DND-41 (cell line): ENCODE results near the gene TMEM132D.

ENCODE experiments used
- ATAC-seq: fragments of 200-7000 bp; cut with Tn5 transposase; 3 replicates; pipeline ENCODE4 v1.9.1; 2021; ENCODE audit warnings: low read depth; ENCODE audit not compliant: insufficient read depth
- DNase-seq: peaks from one replicate; pipeline ENCODE4 v3.0.0-alpha.2; 2020
- H2AFZ ChIP-seq: 2 replicates; pipeline ENCODE4 v1.6.0; 2012; ENCODE audit warnings: low read depth, low read length
- H3K27ac ChIP-seq: 2 replicates; pipeline ENCODE4 v1.5.1; 2012; ENCODE audit warnings: low read length, inconsistent platforms
- H3K27me3 ChIP-seq: fragments of 200-600 bp; sonication (generic); 2 replicates; pipeline ENCODE4 v1.6.0; 2012; ENCODE audit warnings: low read length, mild to moderate bottlenecking, inconsistent platforms; ENCODE audit not compliant: insufficient read depth, poor library complexity
- H3K36me3 ChIP-seq: 2 replicates; pipeline ENCODE4 v1.5.1; 2012; ENCODE audit warnings: low read length, inconsistent platforms; ENCODE audit not compliant: insufficient read depth
- H3K4me1 ChIP-seq: 2 replicates; pipeline ENCODE4 v1.5.1; 2012; ENCODE audit warnings: mild to moderate bottlenecking, low read length; ENCODE audit not compliant: insufficient read depth
- H3K4me2 ChIP-seq: 2 replicates; pipeline ENCODE4 v1.6.0; 2012; ENCODE audit warnings: mild to moderate bottlenecking, moderate library complexity, low read length, inconsistent platforms; ENCODE audit not compliant: insufficient read depth
- H3K4me3 ChIP-seq, 2 experiments: fragments of 200-600 bp in 1 of 2; shearing (Covaris generic) in 1 of 2; 2 replicates each; pipeline ENCODE4 v1.5.1; 2012 to 2016; ENCODE audit warnings: inconsistent platforms in 2 of 2, low read length in 2 of 2, mild to moderate bottlenecking in 2 of 2, low read depth in 1 of 2, moderate library complexity in 1 of 2
- H3K79me2 ChIP-seq: 2 replicates; pipeline ENCODE4 v1.6.0; 2012; ENCODE audit warnings: low read length, inconsistent platforms; ENCODE audit not compliant: insufficient read depth
- H3K9ac ChIP-seq: 2 replicates; pipeline ENCODE4 v1.6.0; 2012; ENCODE audit warnings: low read depth, mild to moderate bottlenecking, inconsistent platforms, low read length, moderate library complexity
- H3K9me3 ChIP-seq: 2 replicates; pipeline ENCODE4 v1.5.1; 2012; ENCODE audit warnings: low read length, moderate library complexity, mild to moderate bottlenecking, inconsistent platforms; ENCODE audit not compliant: insufficient read depth, severe bottlenecking
- H4K20me1 ChIP-seq: 2 replicates; pipeline ENCODE4 v1.6.0; 2012; ENCODE audit warnings: low read length; ENCODE audit not compliant: insufficient read depth
- CTCF ChIP-seq: IDR thresholded peaks from 2 replicates; pipeline ENCODE4 v1.5.1; 2012; ENCODE audit warnings: borderline replicate concordance, low read length, moderate library complexity, mild to moderate bottlenecking; ENCODE audit not compliant: poor library complexity, severe bottlenecking; ENCODE audit errors: extremely low read depth
- EZH2 ChIP-seq: IDR thresholded peaks from 3 replicates; pipeline ENCODE4 v1.6.1; 2012; ENCODE audit warnings: borderline replicate concordance, low read depth, mild to moderate bottlenecking, moderate library complexity, low read length, inconsistent platforms; ENCODE audit not compliant: severe bottlenecking

The TMEM132D gene

GRCh38 chr12:129481921-129482320 lies 421.9 kb downstream of the TMEM132D start:
- Histone ChIP-seq H3K9me3 (peaks cover 1% of the 10 kb centered on the region), H3K36me3 (no peaks in the 10 kb centered on the region), H3K4me2 (no peak overlapping the region), H3K9ac (no peak overlapping the region), H2AFZ (no peak overlapping the region), H3K27me3 (no peaks in the 10 kb centered on the region), H3K4me1 (peaks cover 10% of the 10 kb centered on the region), H4K20me1 (no peaks in the 10 kb centered on the region), H3K4me3 (no peak overlapping the region), H3K79me2 (no peaks in the 10 kb centered on the region), H3K27ac (no peak overlapping the region)
- no peak for TF ChIP-seq CTCF
- TF ChIP-seq EZH2 = no peak
- no peak for ATAC-seq
- DNase-seq = no peak

- Histone ChIP-seq H3K4me2 (no peak overlapping the region), H2AFZ (no peak overlapping the region), H4K20me1 (no peaks in the 10 kb centered on the region), H3K36me3 (no peaks in the 10 kb centered on the region), H3K9me3 (no peaks in the 10 kb centered on the region), H3K4me1 (no peaks in the 10 kb centered on the region), H3K27me3 (no peaks in the 10 kb centered on the region), H3K9ac (no peak overlapping the region), H3K4me3 (no peak overlapping the region), H3K79me2 (no peaks in the 10 kb centered on the region), H3K27ac (no peak overlapping the region)
- DNase-seq (no peak), ATAC-seq (no peak)
- TF ChIP-seq CTCF (no peak), EZH2 (no peak)
Measured at GRCh38 chr12:129470196-129470595, 433.6 kb downstream of the TMEM132D start.

- ATAC-seq (no peak), DNase-seq (no peak)
- TF ChIP-seq CTCF (no peak), EZH2 (no peak)
- Histone ChIP-seq H3K79me2 (no peaks in the 10 kb centered on the region), H3K9me3 (no peaks in the 10 kb centered on the region), H3K36me3 (no peaks in the 10 kb centered on the region), H3K9ac (no peak overlapping the region), H3K27ac (no peak overlapping the region), H3K27me3 (no peaks in the 10 kb centered on the region), H4K20me1 (no peaks in the 10 kb centered on the region), H3K4me1 (no peaks in the 10 kb centered on the region), H3K4me3 (no peak overlapping the region), H2AFZ (no peak overlapping the region), H3K4me2 (no peak overlapping the region)
Measured at GRCh38 chr12:129467726-129468125, 436.1 kb downstream of the TMEM132D start.

GRCh38 chr12:129467289-129467688 lies 436.5 kb downstream of the TMEM132D start:
- H3K9ac ChIP-seq = no peak overlapping the region
- no peak overlapping the region for H3K4me2 ChIP-seq
- DNase-seq (no peak), ATAC-seq (no peak)
- no peak overlapping the region for H2AFZ ChIP-seq
- H3K79me2 ChIP-seq = no peaks in the 10 kb centered on the region
- no peaks in the 10 kb centered on the region for H3K4me1 ChIP-seq
- no peak for TF ChIP-seq CTCF
- TF ChIP-seq EZH2 = no peak
- H4K20me1 ChIP-seq = no peaks in the 10 kb centered on the region
- H3K36me3 ChIP-seq = no peaks in the 10 kb centered on the region
- no peak overlapping the region for H3K4me3 ChIP-seq
- no peaks in the 10 kb centered on the region for H3K9me3 ChIP-seq
- H3K27ac ChIP-seq = no peak overlapping the region
- no peaks in the 10 kb centered on the region for H3K27me3 ChIP-seq
